ENCODE results near the gene DENND1A.

The DENND1A gene

DNA sequence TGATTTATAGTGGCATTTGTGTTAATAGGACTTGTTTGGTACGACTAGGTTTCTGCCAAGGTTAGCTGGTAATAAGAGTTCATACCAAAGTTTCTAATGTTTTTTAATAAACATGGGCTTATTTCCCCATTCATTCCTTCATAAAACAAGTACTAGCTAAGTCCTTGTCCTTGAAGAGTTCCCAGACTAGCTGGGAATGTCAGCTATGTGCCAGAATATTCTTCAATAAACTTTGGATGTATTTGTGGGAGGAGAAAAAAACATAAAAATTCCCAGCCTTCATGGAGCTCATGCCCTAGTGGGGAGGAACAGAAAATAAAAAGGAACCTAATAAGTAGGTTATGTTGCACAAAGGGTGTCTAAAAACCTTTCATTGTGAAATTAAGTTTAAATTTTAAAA lies 176.9 kb downstream of the DENND1A start:
- DNase-seq (ENCODE audit: insufficient read length, low spot score) = no peak
- TF ChIP-seq, protein P1, sequence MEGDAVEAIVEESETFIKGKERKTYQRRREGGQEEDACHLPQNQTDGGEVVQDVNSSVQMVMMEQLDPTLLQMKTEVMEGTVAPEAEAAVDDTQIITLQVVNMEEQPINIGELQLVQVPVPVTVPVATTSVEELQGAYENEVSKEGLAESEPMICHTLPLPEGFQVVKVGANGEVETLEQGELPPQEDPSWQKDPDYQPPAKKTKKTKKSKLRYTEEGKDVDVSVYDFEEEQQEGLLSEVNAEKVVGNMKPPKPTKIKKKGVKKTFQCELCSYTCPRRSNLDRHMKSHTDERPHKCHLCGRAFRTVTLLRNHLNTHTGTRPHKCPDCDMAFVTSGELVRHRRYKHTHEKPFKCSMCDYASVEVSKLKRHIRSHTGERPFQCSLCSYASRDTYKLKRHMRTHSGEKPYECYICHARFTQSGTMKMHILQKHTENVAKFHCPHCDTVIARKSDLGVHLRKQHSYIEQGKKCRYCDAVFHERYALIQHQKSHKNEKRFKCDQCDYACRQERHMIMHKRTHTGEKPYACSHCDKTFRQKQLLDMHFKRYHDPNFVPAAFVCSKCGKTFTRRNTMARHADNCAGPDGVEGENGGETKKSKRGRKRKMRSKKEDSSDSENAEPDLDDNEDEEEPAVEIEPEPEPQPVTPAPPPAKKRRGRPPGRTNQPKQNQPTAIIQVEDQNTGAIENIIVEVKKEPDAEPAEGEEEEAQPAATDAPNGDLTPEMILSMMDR (IDR thresholded peaks at IDR 0.05; ENCODE audit: insufficient read depth, missing control alignments) = no peak
- FAIRE-seq = no peak

DNA sequence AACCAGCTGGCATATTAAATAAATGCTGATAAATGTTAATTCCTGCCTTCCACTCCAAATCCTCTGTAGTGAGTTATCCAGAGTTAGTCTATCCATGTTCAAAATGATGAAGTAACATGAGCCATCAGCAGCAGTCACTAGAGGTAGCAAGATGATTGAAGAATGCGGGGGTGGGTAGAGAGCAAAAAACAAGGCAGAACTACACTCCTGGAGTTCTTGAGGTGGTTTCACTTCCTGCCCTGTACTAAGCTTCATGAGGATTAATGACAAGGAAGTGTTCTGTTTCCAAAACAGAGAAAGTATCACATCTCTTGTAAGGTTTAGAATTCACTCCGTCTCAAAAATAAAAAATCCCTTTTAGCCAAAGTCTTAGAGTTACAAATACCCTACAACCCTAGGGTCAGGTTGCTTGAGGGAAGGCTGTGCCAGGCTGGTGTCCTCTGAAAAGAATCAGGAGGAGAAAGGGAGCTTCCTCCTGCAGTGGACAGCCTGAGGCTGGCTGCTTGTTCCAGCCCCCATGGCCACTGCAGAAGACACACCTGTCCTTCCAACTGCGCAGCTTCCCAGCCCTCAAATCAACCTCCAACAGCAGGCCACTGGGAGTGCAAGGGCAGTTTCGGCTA lies 180.2 kb downstream of the DENND1A start:
- TF ChIP-seq, protein P1 (IDR thresholded peaks at IDR 0.05; ENCODE audit: insufficient read depth, missing control alignments) = no peak
- no peak for DNase-seq (ENCODE audit: insufficient read length, low spot score)
- no peak for FAIRE-seq

DNA sequence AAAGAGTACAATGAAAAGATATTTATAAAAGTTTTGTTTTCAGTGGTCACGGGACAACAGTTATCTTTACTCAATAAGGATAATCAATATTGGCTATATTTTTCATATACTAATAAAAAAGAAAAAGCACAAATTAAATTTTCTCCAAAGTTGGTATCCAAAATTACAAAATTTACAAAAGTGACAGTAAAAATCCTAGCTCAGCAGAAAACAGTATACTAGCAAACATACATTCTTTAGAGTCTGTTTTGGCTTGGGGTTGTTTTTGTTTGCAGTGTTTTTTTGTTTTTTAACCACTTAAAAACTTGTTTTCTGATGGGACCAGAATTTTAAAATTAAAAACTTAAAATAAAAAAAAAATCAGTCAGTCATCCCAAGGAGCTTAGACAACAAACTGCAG lies 183.2 kb downstream of the DENND1A start:
- DNase-seq (ENCODE audit: insufficient read length, low spot score) (no peak), FAIRE-seq (no peak)
- TF ChIP-seq, protein P1 (IDR thresholded peaks at IDR 0.05; ENCODE audit: insufficient read depth, missing control alignments) = no peak

DNA sequence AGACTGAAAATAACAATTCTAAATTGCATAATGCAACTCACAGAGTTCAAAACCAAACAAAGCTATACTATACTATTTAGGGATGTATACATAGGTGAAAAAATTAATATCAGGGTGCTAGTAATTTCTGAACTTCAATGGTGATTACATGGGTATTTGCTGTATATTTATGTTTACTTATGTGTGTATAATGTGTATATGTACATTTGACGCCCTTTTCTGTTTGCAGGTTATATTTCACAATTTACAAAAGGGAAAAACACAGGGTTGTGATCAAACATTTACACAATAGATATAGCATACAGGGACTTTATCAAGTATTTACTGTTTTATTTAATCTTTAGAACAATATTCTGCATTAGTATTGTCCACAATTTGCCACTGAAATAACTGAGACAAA lies 184.0 kb downstream of the DENND1A start:
- FAIRE-seq = no peak
- TF ChIP-seq, protein P1 (IDR thresholded peaks at IDR 0.05; ENCODE audit: insufficient read depth, missing control alignments) = no peak

DNA sequence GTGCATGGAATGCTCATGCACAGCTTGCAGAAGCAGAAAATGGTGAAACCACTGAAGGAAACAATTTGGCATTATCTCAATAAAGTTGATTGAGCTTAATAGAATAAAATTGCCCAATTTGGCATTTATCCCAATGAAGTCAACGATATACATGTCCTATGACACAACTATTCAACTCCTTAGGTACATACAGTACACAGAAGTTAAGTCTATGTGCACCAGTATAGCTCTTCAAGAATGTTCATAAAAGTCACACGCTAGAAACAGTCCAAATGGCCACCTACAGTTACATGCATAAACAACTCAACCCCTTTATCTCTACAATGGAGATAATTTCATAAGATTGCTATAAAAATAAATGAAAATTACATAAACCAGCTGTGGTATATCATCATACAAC lies 184.5 kb downstream of the DENND1A start:
- DNase-seq (ENCODE audit: insufficient read length, low spot score) = no peak
- TF ChIP-seq, protein P1 (IDR thresholded peaks at IDR 0.05; ENCODE audit: insufficient read depth, missing control alignments) = no peak
- FAIRE-seq = peak; percentile 35

More for the DNA sequence above, 184.0 kb downstream of the DENND1A start:
- DNase-seq (ENCODE audit: insufficient read length, low spot score) = no peak

DNA sequence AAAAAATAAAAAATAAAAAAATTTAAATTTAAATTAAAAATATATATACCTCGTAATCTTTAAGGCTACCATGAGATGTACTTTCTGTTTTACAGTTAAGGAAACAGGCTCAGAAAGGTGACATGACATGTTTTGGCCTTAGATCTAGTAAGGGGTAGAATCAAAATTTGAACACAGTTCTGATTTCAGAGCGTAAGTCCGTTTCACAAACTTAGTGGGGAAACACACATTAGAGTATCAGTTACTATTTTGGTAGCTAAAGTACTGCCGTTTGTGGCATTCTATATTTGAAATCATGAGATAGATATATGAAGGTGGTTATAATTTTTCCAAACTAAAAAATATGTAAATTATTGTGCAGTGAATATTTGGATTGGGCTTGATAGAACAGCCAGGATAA lies 186.2 kb downstream of the DENND1A start:
- TF ChIP-seq, protein P1 (IDR thresholded peaks at IDR 0.05; ENCODE audit: insufficient read depth, missing control alignments) = no peak
- FAIRE-seq (no peak), DNase-seq (ENCODE audit: insufficient read length, low spot score) (no peak)

DNA sequence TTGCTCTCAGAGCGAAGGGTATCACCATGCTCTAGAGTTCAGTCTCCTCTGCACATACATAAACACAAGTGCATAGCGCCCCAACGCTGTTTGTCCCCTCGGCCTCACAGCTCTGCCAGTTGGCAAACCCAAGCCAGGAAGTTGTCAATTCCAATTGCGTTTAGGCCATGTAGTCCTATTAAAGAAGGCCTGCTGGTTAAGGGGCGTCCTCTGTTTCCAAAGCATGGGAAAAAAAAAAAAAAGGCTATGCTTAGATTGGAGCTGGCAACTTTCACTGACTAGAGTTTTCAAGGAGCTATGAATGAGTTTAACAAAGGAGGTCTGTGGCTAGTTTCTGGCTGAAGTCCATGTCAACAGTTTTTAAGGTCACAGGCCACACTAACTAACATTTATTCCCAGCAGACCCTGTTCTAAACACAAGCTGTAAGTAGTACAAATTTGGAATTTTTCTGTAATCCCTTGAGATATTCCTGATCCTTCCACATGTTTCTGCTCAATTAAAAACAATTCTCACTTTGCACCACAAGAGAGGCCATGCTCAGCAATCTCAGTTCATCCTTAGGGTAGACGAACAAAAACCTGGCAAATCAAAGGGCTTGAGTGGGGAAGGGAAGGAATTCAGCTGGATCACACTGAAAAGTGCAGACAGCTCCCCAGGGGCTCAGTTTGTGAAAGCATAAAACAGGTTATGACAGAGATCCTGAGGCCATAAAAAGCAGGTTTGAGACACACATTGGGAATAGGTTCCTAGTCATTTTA lies 187.7 kb downstream of the DENND1A start:
- no peak for DNase-seq (ENCODE audit: insufficient read length, low spot score)
- no peak for FAIRE-seq
- TF ChIP-seq, protein P1 (IDR thresholded peaks at IDR 0.05; ENCODE audit: insufficient read depth, missing control alignments) = no peak

Measured in D721Med (cell line).